ENCODE results near the gene LITAFD.
"Not testable (repeated sequence)": the region's sequence is repeated elsewhere in the genome, so short reads cannot be mapped to it uniquely, and the experiment has no call there.

The LITAFD gene

DNA sequence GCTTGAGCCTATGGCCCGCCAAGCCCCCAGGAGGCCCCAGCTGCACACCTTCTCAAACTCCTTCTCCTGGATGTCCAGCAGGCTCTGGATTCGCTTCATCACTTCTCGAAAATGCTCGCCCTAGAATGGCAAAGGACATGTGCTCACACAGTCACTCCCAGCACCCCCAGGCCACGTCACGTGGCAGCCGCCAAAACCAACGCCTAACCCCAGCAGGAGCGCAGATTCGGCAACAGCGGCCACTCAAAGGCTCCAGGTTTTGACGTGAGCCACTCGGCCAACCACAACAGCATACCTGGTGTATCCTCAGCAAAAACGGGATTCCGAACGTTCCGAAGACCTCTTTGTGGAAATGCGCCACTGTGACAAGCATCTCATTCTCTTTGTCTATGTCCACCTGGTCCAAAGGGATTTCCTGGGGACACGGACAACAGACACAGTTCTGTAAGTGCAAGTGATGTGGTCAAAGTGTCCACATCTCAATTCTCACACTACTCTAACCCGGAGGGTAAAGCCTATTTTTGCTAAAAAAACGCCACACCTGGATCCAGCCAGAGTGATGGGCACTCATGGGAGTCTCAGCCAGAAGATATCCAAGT, 12.7 kb downstream of the LITAFD start:
- DNase-seq (ENCODE audit: low read depth, low spot score), result no peak

DNA sequence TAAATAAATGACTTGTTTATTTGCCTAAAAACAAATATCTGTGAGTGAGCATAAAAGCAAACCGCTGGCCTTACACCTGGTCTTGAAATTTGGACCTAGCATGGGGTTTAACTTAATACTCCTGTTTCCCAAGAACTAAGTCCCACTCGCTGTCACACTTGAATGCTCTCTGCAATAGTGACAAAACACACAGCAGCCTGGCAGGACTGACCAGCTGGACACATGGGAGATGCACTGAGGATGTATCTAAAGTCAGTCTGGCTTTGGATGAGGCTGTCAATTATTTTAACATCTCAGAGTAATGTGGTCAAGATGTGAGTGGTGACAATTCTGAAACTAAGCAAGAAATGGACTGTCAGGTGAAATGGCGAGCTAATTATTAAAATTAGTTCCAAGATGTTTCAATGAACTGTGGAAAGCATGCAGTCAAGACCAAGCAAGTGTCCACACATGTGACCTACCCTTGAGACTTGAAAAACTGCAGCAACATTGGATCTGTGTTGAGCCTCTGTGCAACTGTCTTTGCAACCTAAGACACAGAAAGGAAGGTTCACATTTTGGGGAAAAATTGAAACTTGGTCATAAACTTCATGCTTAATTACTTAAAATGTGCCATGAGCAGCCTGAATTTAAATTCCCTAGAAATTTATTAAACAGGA, 16.6 kb downstream of the LITAFD start:
- no peak for DNase-seq (ENCODE audit: low read depth, low spot score)

DNA sequence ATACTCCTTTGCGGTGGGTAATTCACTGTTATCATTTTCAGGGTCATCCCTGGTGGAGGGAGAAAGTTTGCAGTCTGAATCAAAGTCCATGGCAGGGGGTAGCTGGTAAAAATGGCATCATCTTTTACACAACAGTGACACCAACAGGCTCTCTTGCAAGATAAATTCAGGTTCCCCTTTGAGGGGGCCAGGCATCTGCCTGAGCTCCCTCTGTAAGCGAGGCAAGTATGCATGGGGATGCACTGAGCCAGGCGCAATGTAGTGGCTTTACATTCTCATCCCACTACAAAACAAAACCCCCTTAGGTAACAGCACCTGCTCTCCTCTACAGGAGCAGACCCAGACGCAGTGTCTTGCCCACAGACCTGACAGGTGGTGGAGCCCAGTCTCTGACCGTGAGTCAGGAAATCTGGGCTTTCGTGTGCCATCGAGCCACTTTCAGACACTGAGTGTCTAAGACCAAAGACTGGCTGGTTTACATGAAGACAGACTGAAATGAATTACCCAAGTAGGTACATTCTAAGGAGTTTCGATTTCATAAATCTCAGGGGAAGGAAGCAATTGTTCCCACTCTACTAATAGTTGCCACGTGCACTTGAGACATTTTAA, 17.7 kb downstream of the LITAFD start:
- no peak for DNase-seq (ENCODE audit: low read depth, low spot score)

DNA sequence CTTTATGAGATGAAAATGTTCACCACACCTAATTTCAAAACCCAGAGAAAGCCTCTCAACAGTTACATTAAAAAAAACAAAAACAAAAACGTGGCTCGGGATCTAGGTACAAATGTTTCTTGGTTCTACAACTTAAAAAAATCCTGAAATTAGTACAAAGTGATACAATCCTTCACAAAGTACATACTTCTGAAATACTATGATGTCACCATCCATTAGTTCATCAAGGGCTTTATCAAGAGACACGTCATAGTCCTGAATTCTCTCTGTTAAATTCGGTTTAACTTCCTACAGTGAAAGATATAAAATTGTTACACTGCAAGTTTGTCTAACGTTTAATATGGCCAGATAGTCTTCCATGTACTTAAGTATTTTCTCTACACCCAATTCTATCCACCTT, 18.2 kb downstream of the LITAFD start:
- no peak for DNase-seq (ENCODE audit: low read depth, low spot score)

DNA sequence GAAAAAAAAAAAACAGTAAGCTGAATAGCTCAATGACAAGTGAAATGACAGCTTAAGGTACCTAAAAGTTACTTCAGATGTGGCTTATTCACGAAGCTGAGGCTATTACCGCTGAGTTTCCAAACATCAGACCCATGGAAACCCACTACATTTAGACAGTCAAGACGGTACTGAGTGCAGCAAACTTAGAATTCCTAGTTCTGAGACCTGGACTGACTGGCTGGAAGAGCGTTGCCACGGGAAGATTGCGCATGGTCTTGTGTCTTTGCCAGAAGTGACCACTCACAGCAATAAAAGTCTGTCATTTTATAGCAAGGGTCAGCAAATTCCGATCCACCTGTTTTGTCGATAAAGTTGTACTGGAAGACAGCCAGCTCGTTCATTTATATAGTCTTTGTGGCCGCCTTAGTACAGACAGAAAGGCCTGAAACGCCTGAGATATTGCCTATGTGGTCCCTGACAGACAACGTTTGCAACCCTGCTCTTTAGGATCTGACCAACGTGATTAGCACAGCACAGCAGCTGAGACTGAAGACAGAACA, 19.2 kb downstream of the LITAFD start:
- no peak for DNase-seq (ENCODE audit: low read depth, low spot score)

DNA sequence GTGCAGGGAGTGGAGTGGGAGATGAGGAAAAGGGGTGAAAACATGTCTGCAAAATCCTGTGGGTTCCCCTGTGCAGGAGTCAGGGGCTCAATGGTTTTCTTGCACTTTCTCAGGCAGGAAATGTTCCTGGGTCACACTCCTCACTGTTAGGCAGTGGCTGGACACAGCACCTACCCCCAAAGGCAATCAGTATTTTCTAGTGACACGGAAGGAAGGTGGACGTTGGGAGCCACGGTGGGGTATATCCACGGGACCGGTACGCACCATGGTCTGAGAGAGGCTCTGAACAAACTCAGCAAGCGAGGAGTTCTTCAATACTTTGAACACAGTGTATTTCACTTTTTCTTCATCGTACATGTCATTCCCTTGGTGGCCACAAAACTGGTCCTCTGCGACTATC, 20.9 kb downstream of the LITAFD start:
- no peak for DNase-seq (ENCODE audit: low read depth, low spot score)

DNA sequence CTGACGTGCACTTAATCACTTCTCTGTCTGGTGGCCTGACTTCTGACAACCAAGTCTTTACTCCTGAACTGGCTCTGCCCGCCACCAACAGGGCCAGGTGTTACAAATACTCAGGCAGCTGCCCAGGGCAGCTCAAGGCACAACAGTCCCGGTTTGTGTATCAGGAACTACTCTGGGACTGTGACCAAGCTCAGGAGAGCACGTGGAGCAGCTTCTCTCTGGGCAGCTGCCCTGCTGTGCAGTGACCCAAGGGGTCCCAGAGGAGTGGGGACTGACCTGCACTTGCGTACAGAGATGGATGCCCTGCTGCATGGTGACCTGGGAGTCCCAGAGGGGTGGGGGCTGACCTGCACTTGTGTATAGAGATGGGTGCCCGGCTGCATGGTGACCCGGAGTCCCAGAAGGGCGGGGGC, 21.9 kb downstream of the LITAFD start:
- no peak for DNase-seq (ENCODE audit: low read depth, low spot score)

DNA sequence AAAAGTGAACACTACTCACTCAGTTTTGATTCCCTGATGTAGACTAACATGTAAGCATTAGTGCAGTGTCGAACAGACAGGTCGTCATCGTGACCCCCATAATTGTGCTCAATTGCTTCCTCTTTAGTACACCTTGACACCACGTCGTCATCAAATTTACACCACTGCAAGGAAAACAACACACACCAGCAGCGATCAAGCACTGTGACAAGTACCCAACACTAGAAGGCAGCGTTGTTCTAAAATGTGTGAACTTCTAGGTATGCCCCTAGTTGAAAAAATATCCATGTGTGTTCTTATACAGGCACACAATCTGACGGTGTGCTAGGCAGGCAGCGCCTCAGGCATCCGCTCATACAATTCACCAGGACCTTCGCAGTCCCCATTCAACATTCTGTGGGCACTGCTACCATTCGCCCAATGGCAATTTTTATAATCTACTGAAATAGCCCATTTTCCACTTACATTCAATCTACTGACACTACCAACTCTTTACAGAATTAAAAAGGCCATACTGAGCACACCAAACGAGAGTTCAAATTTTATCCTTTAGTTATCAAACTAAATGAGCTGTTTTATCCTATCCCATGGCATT, 23.1 kb downstream of the LITAFD start:
- DNase-seq (ENCODE audit: low read depth, low spot score), result no peak

DNA sequence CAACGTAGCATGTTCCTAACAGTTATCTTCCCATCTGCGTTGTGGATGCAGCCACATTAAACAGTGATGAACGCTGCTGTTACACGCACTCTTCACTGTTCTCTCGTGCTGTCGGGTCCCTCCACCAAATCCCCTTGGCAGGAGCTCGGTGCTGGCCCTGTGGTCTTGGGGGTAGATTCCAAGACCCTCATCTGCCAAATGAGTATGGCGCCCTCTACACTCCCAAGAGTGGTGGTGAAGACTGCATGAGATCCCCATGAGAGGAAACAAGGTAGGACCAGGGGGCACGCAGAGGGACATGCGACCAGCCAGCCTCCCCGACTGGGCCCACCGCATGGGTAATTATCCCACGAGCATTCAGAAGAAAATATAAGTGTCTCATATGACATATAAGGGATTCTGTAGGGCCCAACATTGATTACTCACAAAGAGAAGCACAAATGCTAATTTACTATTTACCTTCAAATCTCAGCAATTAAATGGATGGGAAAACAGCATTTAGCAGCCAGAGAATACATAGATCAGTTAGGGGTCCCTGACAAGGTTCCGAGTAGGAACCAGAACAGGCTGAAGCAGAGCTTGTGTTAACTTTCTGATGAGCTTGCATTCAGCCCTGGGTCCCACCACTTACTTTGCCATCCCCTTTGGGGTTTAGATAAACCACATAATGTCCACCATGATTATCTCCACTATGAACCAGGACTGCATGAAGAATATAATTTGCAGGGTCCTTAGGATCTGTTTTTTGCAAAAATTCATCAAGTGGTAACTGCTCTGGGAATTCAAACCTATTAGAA, 23.8 kb downstream of the LITAFD start:
- DNase-seq (ENCODE audit: low read depth, low spot score), result no peak

DNA sequence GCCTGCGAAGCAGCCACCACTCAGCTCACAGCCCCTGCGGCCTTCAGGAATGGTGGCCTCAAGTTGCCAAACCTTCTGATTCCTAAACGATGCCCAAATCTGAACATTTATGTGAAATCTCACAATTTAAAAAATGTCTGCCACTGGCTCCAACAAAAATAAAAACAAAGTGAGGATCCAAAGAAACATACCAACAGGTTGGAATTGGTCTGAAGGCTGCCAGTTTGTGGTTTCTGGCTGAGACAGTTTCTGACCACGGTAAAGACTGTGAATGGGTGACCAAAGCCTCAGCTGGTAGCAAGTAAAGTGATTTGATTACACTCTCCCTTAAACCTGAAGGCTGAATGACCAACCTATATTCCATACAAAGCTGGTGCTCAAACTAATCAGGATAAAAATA, 24.9 kb downstream of the LITAFD start:
- DNase-seq (ENCODE audit: low read depth, low spot score), result no peak

DNA sequence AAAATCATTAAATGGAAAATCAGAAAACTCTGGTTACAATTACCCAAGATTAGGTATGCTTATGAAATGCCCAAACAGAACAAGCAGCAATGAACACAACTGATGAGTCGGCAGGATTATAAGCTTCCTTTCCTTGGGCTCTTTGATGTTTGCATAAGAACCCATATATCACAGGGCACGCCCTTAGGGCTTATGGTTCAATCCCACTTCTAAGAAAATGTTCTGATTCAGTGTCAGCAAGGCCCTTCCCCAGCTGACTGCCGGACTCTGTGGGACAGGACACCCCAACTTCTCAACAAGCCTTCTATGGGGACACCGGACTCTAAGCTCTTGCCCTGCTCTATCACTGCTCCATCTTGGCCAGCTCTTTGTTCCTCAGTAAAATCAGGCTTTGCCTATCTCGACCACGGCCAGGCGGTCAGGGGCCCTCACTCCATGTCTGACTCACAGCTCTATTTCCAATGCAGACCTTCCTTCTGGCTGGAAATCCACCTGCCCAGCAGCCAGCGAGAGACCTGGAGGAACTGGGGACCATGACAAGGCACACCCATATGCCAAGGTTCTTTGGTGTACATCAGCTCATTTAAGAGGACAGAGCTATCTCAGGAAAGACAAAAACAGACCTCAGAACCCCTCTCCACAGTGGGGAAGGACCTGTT, 26.8 kb downstream of the LITAFD start:
- DNase-seq (ENCODE audit: low read depth, low spot score), result no peak

DNA sequence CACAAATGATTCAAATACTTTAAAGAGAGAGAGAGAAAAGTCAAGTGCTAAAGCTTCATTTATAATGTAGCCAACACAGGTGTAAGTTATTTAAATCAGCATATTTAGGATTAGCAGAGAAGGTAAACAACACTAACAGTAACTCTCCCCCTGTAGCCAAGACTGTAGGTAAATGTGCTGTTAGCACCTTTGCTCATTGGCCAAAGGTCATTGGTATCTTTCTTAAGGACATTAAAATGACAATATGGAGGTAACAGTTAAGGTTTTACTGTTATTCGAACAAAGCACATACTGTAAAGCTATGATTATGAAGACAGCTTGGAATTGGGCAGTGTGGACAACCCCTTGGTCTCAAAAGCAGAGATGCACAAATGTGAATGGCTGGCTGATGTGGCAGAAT, 28.7 kb downstream of the LITAFD start:
- no peak for DNase-seq (ENCODE audit: low read depth, low spot score)

DNA sequence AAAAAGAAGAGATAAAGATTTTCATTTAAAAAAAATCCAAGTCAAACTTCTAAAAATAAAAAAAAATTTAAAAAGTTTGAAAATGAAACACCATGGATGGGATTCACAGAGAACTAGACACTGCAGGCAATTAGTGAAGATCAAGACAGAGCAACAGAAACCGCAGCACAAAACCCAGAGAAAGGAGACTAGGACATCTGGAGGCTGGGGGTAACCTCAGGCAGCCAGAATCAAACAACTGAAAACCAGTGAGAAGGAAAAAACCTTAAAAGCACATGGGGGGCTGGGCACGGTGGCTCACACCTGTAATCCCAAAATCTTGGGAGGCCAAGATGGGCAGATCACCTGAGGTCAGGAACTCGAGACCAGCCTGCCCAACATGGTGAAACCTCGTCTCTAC, 30.6 kb downstream of the LITAFD start:
- no peak for DNase-seq (ENCODE audit: low read depth, low spot score)

DNA sequence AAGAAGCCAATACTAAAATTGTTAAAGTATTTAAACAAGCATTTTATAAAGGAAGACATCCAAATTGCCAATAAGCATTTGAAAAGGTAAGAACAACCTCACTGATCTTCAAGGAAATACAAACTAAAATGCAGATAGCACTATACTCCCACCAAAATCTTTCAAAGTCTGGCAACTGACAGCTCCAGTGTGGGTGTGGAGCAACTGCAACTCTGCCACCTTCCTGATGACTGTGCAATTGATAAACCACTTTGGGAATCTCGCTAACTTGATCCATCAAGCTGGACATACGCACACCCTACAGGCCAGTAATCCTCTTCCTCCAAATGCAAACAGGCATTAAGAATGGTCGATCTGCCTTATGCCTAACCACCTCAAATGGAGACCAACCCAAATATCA, 31.9 kb downstream of the LITAFD start:
- no peak for DNase-seq (ENCODE audit: low read depth, low spot score)

DNA sequence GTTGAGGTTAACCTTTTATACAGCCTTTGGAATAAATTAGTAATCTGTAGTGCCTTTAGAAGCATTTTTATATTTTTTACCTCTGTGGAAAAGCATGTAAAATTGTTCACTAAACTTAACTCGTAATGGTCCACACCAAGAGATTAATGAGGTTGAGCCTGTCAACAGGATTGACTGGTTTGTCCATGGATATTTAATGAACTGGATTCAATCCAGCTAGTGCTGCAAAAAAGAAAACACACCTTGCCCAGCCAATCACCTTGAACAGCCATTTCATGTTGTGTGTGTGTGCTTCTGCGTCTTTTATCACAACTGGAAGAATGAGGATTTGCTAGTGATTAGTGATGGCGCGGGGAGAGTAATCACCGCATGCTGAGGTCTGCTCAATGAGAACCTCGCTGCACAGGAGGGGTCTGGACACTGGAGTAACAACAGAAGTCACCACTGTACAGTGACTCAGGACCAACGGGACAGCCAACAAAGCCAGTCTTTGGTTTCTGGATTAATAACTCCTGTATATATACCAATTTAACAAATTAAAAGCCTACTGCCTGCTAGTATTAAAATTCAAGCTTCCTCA, 33.7 kb downstream of the LITAFD start:
- DNase-seq (ENCODE audit: low read depth, low spot score), result no peak

DNA sequence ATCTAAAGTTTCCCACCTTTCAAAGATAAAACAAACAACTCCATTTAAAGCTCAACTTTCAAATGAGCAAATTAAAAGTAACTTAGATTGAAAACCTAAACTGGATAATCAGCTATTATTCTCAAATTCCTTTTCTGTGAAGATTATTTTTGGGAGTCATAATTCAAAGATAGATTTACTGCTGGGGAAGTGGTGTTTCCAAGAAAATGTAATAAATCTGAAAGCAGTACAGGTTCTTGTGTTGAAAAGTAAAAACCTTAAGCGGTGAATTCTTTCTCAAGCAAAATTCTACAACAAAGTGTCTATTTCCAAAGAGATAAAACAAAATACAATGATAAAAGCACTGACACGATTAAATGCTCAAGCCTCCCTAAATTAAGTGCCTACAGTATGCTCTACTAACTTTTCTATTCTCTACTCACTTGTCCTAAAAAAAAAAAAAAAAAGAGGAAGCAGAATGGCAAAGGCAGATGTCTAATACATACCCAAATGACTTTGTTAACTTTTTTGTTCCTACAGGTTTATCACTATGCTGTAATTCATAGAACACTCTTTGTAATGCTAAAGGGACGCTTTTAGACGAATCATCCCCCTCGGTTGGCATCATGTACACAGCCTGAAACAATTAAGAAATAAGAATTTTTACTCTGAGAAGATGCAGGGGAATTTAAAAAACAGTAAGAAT, 34.5 kb downstream of the LITAFD start:
- no peak for DNase-seq (ENCODE audit: low read depth, low spot score)

DNA sequence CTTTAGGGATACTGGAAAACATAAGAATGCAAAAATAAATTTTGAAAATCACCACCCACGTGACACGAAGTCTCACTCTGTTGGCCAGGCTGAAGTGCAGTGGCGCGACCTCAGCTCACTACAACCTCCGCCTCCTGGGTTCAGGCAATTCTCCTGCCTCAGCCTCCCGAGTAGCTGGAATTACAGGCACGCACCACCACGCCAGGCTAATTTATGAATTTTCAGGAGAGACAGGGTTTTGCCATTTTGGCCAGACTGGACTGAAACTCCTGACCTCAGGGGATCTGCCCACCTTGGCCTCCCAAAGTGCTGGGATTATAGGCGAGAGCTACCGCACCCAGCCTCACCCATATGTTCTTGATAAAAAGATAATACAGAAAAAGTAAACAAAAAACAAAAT, 35.2 kb downstream of the LITAFD start:
- not testable (repeated sequence) for DNase-seq (ENCODE audit: low read depth, low spot score)

DNA sequence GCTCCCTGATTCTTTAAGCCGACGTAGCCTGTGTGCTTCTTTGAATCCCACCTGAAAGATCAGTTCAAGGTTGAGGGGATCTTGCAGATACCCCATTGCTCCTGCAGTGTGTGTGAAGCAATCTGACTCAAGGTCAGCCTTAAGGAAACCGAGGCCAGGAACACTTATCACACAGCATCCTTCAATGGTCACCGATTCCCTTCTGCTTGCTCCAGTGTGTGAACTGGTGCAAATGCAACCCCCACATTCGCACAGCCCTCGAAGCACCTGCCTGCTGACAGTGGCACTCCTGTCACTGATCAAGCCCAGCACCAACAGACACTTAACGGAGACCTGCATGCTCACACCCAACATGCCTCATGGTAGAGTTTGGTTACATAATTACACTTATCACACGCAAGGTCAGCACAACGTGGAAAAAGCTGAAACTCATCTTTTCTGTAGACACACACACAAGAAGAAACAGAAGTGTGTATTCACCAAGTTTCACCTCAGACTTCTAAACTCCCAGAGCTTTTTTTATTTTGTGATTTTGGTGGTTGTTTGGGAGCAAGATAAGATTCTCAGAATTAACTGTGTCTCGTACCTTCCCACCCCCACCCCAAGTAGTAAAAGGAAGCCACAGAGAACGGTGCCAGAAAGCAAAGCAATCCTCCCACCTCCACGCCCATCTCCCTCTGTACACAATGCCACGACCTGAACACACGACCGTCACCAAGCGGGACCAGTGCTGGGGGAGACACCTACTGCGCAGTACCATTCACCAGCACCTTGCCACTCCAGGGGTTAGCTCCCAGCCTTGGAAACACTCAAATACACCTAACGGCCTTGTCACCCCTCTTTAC, 37.2 kb downstream of the LITAFD start:
- no peak for DNase-seq (ENCODE audit: low read depth, low spot score)

DNA sequence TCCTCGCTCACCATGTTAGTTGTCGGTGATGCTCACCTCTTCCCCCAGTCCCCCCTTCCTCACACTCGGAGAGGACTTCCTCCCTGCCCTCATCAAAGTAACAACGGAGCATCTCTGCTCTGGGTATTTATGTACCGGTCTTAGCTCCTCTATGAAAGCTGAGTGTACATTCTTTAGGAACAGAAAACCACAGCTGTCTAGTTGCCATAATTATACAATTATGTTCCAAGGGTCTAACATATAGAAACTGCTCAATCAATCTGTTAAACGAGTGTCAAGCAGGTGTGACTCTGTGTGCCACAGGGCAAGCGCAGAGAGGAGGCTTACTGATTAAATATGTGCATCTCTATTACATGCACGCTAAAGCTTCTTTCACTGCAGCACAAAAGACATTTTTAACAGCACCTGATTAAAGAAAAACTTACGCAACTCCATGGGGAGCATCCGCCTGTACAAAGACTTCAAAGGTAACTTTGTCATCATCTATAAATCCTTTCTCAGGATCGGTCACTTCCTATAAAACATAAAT, 37.8 kb downstream of the LITAFD start:
- no peak for DNase-seq (ENCODE audit: low read depth, low spot score)
